Loucy (cell line): ENCODE measurements around the gene DNAH6.

Experiments used
- H2AFZ ChIP-seq: fragments of 200-600 bp; sonication (generic); 2 replicates; pipeline ENCODE4 v1.6.0; 2016; ENCODE audit warnings: antibody characterized with exemption, mild to moderate bottlenecking, low read length, moderate library complexity
- H3F3A ChIP-seq: fragments of 200-600 bp; 2 replicates; pipeline ENCODE4 v1.6.0; 2016; ENCODE audit warnings: antibody characterized with exemption, low read depth, mild to moderate bottlenecking
- H3K27me3 ChIP-seq: fragments of 200-600 bp; sonication (generic); 2 replicates; pipeline ENCODE4 v1.6.1; 2014; ENCODE audit warnings: low read length, mild to moderate bottlenecking; ENCODE audit not compliant: insufficient read depth, poor library complexity, severe bottlenecking
- H3K36me3 ChIP-seq: fragments of 200-600 bp; sonication (generic); 2 replicates; pipeline ENCODE4 v1.6.1; 2016; ENCODE audit warnings: low read length; ENCODE audit not compliant: insufficient read depth
- H3K4me1 ChIP-seq: fragments of 200-600 bp; sonication (generic); 2 replicates; pipeline ENCODE4 v1.5.1; 2014; ENCODE audit warnings: low read length, mild to moderate bottlenecking; ENCODE audit not compliant: insufficient read depth, poor library complexity, severe bottlenecking
- H3K4me2 ChIP-seq: fragments of 200-600 bp; sonication (generic); 2 replicates; pipeline ENCODE4 v1.6.0; 2014; ENCODE audit warnings: antibody characterized with exemption, low read length, low read depth, mild to moderate bottlenecking; ENCODE audit not compliant: poor library complexity, severe bottlenecking
- H3K4me3 ChIP-seq: fragments of 200-600 bp; sonication (generic); 2 replicates; pipeline ENCODE4 v1.5.1; 2014; ENCODE audit warnings: low read length, mild to moderate bottlenecking, mixed read lengths; ENCODE audit not compliant: poor library complexity, severe bottlenecking
- H3K79me2 ChIP-seq: fragments of 200-600 bp; sonication (generic); 2 replicates; pipeline ENCODE4 v1.6.1; 2014; ENCODE audit warnings: low read length; ENCODE audit not compliant: insufficient read depth
- H3K9ac ChIP-seq: fragments of 200-600 bp; sonication (generic); 2 replicates; pipeline ENCODE4 v1.6.0; 2014; ENCODE audit warnings: mild to moderate bottlenecking, low read depth, low read length, moderate library complexity; ENCODE audit not compliant: poor library complexity, severe bottlenecking
- H3K9me2 ChIP-seq: fragments of 200-600 bp; sonication (generic); replicated peaks from 2 replicates; pipeline ENCODE4 v1.6.1; 2016; ENCODE audit warnings: low read depth, low read length, mixed read lengths
- H3K9me3 ChIP-seq: fragments of 200-600 bp; sonication (generic); 2 replicates; pipeline ENCODE4 v1.6.1; 2014; ENCODE audit warnings: mild to moderate bottlenecking, antibody characterized with exemption, low read length, low read depth; ENCODE audit not compliant: insufficient read depth
- H4K20me1 ChIP-seq: fragments of 200-600 bp; sonication (generic); 2 replicates; pipeline ENCODE4 v1.6.0; 2014; ENCODE audit warnings: antibody characterized with exemption, low read length, mild to moderate bottlenecking; ENCODE audit not compliant: insufficient read depth, poor library complexity, severe bottlenecking
- EZH2phosphoT487 ChIP-seq: fragments of 200-600 bp; IDR thresholded peaks from 2 replicates; pipeline ENCODE4 v1.6.1; 2018; ENCODE audit warnings: antibody characterized with exemption, mild to moderate bottlenecking, moderate library complexity, borderline replicate concordance
- TF ChIP-seq, protein P1 (sequence below): fragments of 200-600 bp; sonication (generic); conservative IDR thresholded peaks from 2 replicates; pipeline ENCODE4 v1.5.1; 2014; ENCODE audit warnings: mild to moderate bottlenecking, antibody characterized with exemption, low read length

The DNAH6 gene

DNA sequence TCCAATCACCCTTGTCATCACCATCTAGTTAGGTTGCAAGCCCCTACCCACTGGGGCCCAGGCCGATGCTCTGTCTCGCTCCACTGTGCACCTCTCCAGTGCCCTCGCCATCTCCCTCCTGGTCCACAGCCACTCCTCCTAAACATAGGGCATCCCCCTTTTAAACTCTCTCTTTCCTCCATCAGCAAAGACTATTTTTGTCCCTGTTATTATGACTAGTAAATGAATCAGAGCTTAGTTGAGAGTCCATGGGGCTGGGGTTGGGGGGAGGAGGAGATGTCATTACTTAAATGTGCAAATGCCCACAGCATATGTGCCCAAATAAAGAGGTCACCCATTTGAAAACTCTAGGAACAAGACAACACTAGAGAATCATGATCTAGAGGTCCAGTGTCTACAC lies 197.1 kb downstream of the DNAH6 start:
- Histone ChIP-seq H3K9me2 (no peaks in the 10 kb centered on the region), H3K27me3 (no peaks in the 10 kb centered on the region), H3K79me2 (no peaks in the 10 kb centered on the region), H3K4me3 (no peak overlapping the region), H3K9ac (no peak overlapping the region), H3K9me3 (no peaks in the 10 kb centered on the region), H3F3A (no peaks in the 10 kb centered on the region), H3K4me1 (no peaks in the 10 kb centered on the region), H2AFZ (no peak overlapping the region), H4K20me1 (no peaks in the 10 kb centered on the region), H3K4me2 (no peak overlapping the region), H3K36me3 (no peaks in the 10 kb centered on the region)
- TF ChIP-seq, protein P1, sequence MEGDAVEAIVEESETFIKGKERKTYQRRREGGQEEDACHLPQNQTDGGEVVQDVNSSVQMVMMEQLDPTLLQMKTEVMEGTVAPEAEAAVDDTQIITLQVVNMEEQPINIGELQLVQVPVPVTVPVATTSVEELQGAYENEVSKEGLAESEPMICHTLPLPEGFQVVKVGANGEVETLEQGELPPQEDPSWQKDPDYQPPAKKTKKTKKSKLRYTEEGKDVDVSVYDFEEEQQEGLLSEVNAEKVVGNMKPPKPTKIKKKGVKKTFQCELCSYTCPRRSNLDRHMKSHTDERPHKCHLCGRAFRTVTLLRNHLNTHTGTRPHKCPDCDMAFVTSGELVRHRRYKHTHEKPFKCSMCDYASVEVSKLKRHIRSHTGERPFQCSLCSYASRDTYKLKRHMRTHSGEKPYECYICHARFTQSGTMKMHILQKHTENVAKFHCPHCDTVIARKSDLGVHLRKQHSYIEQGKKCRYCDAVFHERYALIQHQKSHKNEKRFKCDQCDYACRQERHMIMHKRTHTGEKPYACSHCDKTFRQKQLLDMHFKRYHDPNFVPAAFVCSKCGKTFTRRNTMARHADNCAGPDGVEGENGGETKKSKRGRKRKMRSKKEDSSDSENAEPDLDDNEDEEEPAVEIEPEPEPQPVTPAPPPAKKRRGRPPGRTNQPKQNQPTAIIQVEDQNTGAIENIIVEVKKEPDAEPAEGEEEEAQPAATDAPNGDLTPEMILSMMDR = no peak
- TF ChIP-seq EZH2phosphoT487 = no peak

DNA sequence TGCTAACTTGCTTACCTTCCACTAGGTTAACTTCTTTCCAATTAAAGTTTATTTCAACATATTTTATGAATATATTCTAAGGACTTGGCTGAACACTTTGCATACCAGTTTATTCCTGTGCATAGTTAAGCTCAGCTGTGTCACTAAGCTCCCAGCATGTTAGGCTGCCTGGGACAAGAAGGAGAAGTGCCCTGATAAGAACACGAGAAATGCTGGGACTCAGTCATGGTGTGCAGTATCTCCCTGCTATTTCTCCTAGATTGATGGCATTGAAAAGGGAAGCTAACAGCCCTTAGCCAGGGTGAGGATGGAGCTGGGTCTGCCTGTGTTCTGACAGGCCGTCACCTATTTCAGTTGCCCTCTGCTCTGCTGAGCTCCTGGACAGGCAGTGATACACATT lies 200.3 kb downstream of the DNAH6 start:
- Histone ChIP-seq H3K4me2 (no peak overlapping the region), H3F3A (no peaks in the 10 kb centered on the region), H2AFZ (no peak overlapping the region), H3K9me3 (no peaks in the 10 kb centered on the region), H3K79me2 (no peaks in the 10 kb centered on the region), H3K4me1 (no peaks in the 10 kb centered on the region), H3K36me3 (no peaks in the 10 kb centered on the region), H3K27me3 (no peaks in the 10 kb centered on the region), H3K4me3 (no peak overlapping the region), H3K9ac (no peak overlapping the region), H3K9me2 (no peaks in the 10 kb centered on the region), H4K20me1 (no peaks in the 10 kb centered on the region)
- TF ChIP-seq EZH2phosphoT487 = no peak
- TF ChIP-seq, protein P1 = no peak

DNA sequence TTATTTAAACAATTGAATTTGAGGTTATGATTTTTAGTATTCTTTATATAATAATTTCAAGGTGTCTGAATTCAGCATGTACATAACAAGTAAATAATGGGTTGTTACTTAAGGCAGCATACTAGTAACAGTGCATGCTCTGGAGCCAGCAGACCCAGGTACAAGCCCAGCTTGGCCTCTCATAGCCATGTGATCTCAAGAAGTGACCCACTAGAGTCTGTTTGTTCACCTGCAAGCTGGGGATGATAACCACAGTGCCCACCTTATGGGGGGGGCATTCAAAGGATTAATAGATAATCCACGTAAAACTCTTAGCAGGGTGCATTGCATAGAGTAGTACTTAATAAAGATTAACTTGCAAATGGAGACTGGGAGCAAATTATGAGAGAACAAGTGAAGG lies 201.0 kb downstream of the DNAH6 start:
- Histone ChIP-seq H2AFZ (no peak overlapping the region), H3K4me1 (no peaks in the 10 kb centered on the region), H3K4me2 (no peak overlapping the region), H4K20me1 (no peaks in the 10 kb centered on the region), H3K9ac (no peak overlapping the region), H3K79me2 (no peaks in the 10 kb centered on the region), H3K36me3 (no peaks in the 10 kb centered on the region), H3K9me2 (no peaks in the 10 kb centered on the region), H3F3A (no peaks in the 10 kb centered on the region), H3K4me3 (no peak overlapping the region), H3K9me3 (no peaks in the 10 kb centered on the region), H3K27me3 (no peaks in the 10 kb centered on the region)
- TF ChIP-seq, protein P1 = no peak
- TF ChIP-seq EZH2phosphoT487 = no peak
